ENCODE results near the gene TMEM256. TPM values are rescaled to one million over a fixed set of nuclear protein-coding genes. Genes with fewer than 3 reads are reported as not detected.

The TMEM256 gene
- total RNA-seq = 83.2 and 132 TPM in 2 replicates

GRCh38 chr17:7403977-7404736 lies at the start of gene TMEM256:
TMEM256 (minus strand) TSS chr17:7404097; CDS start chr17:7404084, 13 bp downstream.

GRCh38 chr17:7444682-7445618 lies 41.1 kb upstream of the TMEM256 start, which contains the start of gene CHRNB1:
CHRNB1 (plus strand) TSS chr17:7445061; CDS start chr17:7445128, 67 bp downstream.

GRCh38 chr17:7439462-7440112 lies 35.7 kb upstream of the TMEM256 start, which contains the start of gene FGF11:
FGF11 (plus strand) TSS chr17:7439512; CDS start chr17:7439621, 109 bp downstream.

GRCh38 chr17:7428557-7428956 lies 24.7 kb upstream of the TMEM256 start, which contains the start of gene SPEM3:
SPEM3 (plus strand) TSS chr17:7428857; CDS start chr17:7428903, 46 bp downstream.

GRCh38 chr17:7425316-7425715 lies 21.4 kb upstream of the TMEM256 start, which contains the start of gene SPEM2:
SPEM2 (plus strand) TSS chr17:7425616; CDS start chr17:7425689, 73 bp downstream.

GRCh38 chr17:7419819-7420610 lies 16.1 kb upstream of the TMEM256 start, which contains the start of gene SPEM1:
SPEM1 (plus strand) TSS chr17:7420324; CDS start chr17:7420385, 61 bp downstream.

GRCh38 chr17:7407485-7408251 lies 3.8 kb upstream of the TMEM256 start, which contains the start of gene NLGN2:
NLGN2 (plus strand) TSS chr17:7407845; CDS start chr17:7408256, 411 bp downstream.

GRCh38 chr17:7394452-7395191 lies 9.3 kb downstream of the TMEM256 start, which contains the start of gene PLSCR3:
PLSCR3 (minus strand) TSS chr17:7394525; CDS start chr17:7394110, 415 bp downstream.

GRCh38 chr17:7380855-7381683 lies 22.8 kb downstream of the TMEM256 start, which contains the start of gene TNK1:
TNK1 (plus strand) TSS chr17:7381089; CDS start chr17:7382927, 1,838 bp downstream.

GRCh38 chr17:7355053-7355452 lies 48.8 kb downstream of the TMEM256 start, which contains the start of gene TMEM95:
TMEM95 (plus strand) TSS chr17:7355156; CDS start chr17:7355205, 49 bp downstream.

Other genes with a start within 250 kb of the TMEM256 start
- 0.35 and 0.85 TPM in 2 replicates for gene ASGR1, start 224.7 kb downstream of the TMEM256 start, total RNA-seq
- 8.5 and 13.6 TPM in 2 replicates for gene DLG4, start 184.3 kb downstream of the TMEM256 start, total RNA-seq
- gene ACADVL, start 184.2 kb downstream of the TMEM256 start, total RNA-seq = 194 and 234 TPM in 2 replicates
- gene DVL2, start 169.6 kb downstream of the TMEM256 start, total RNA-seq = 61.8 and 63.7 TPM in 2 replicates
- gene PHF23, start 164.6 kb downstream of the TMEM256 start, total RNA-seq = 37.1 and 52.7 TPM in 2 replicates
- 916 and 1,059 TPM in 2 replicates for gene GABARAP, start 161.6 kb downstream of the TMEM256 start, total RNA-seq
- 56.2 and 97.6 TPM in 2 replicates for gene CTDNEP1, start 152.4 kb downstream of the TMEM256 start, total RNA-seq
- gene ELP5, start 151.9 kb downstream of the TMEM256 start, total RNA-seq = 24.4 and 27.7 TPM in 2 replicates
- gene CLDN7, start 141.6 kb downstream of the TMEM256 start, total RNA-seq = 0.17 and 1.3 TPM in 2 replicates
- gene SLC2A4, start 122.4 kb downstream of the TMEM256 start, total RNA-seq = 0.23 TPM in 1 of 2 replicates, not detected in the other
- 0.60 TPM in 1 of 2 replicates, not detected in the other for gene YBX2, start 109.5 kb downstream of the TMEM256 start, total RNA-seq
- gene EIF5A, start 96.5 kb downstream of the TMEM256 start, total RNA-seq = 327 and 351 TPM in 2 replicates
- gene GPS2, start 88.7 kb downstream of the TMEM256 start, total RNA-seq = 65.2 and 92.2 TPM in 2 replicates
- 8.9 and 13.0 TPM in 2 replicates for gene NEURL4, start 74.8 kb downstream of the TMEM256 start, total RNA-seq
- 0.34 TPM in 1 of 2 replicates, not detected in the other for gene ACAP1, start 67.6 kb downstream of the TMEM256 start, total RNA-seq
- gene KCTD11, start 51.9 kb downstream of the TMEM256 start, total RNA-seq = 17.2 and 24.3 TPM in 2 replicates
- not detected in 2 replicates for gene TMEM95, start 48.9 kb downstream of the TMEM256 start, total RNA-seq
- gene TNK1, start 23.0 kb downstream of the TMEM256 start, total RNA-seq = 0.09 and 0.47 TPM in 2 replicates
- gene PLSCR3, start 9.6 kb downstream of the TMEM256 start, total RNA-seq = 45.7 and 72.9 TPM in 2 replicates
- 13.5 and 18.6 TPM in 2 replicates for gene NLGN2, start 3.7 kb upstream of the TMEM256 start, total RNA-seq
- not detected in 2 replicates for gene SPEM1, start 16.2 kb upstream of the TMEM256 start, total RNA-seq
- gene SPEM2, start 21.5 kb upstream of the TMEM256 start, total RNA-seq = not detected in 2 replicates
- gene SPEM3, start 24.8 kb upstream of the TMEM256 start, total RNA-seq = not detected in 2 replicates
- gene TMEM102, start 31.3 kb upstream of the TMEM256 start, total RNA-seq = 1.3 and 2.4 TPM in 2 replicates
- gene FGF11, start 35.4 kb upstream of the TMEM256 start, total RNA-seq = 0.43 and 2.0 TPM in 2 replicates
- 3.7 and 6.7 TPM in 2 replicates for gene CHRNB1, start 41.0 kb upstream of the TMEM256 start, total RNA-seq
- 25.4 and 29.3 TPM in 2 replicates for gene ZBTB4, start 75.5 kb upstream of the TMEM256 start, total RNA-seq
- not detected in 2 replicates for gene SLC35G6, start 77.3 kb upstream of the TMEM256 start, total RNA-seq
- 35.5 and 50.7 TPM in 2 replicates for gene POLR2A, start 80.3 kb upstream of the TMEM256 start, total RNA-seq
- 14.1 and 17.4 TPM in 2 replicates for gene TNFSF12, start 145.0 kb upstream of the TMEM256 start, total RNA-seq
- gene TNFSF13, start 154.7 kb upstream of the TMEM256 start, total RNA-seq = 2.1 and 3.6 TPM in 2 replicates
- gene SENP3, start 157.8 kb upstream of the TMEM256 start, total RNA-seq = 45.6 and 47.5 TPM in 2 replicates
- gene CD68, start 175.5 kb upstream of the TMEM256 start, total RNA-seq = 13.4 and 22.7 TPM in 2 replicates
- 115 and 144 TPM in 2 replicates for gene MPDU1, start 179.8 kb upstream of the TMEM256 start, total RNA-seq
- gene SOX15, start 186.0 kb upstream of the TMEM256 start, total RNA-seq = 0.12 and 0.85 TPM in 2 replicates
- gene FXR2, start 210.8 kb upstream of the TMEM256 start, total RNA-seq = 17.7 and 41.3 TPM in 2 replicates
- gene SAT2, start 223.7 kb upstream of the TMEM256 start, total RNA-seq = 58.8 and 85.5 TPM in 2 replicates
- gene SHBG, start 226.0 kb upstream of the TMEM256 start, total RNA-seq = 0.12 and 4.1 TPM in 2 replicates
- 0.93 TPM in 1 of 2 replicates, not detected in the other for gene ATP1B2, start 246.8 kb upstream of the TMEM256 start, total RNA-seq